Lung (tissue), 12 donors: ENCODE measurements around the gene KCNK13. TPM values are rescaled to one million over a fixed set of nuclear protein-coding genes. Genes with fewer than 3 reads are reported as not detected.

ENCODE experiments used
- ATAC-seq: fragments of 200-7000 bp; cut with Tn5 transposase; one replicate; pipeline ENCODE4 v1.9.1; 2020; ENCODE audit warnings: moderate number of reproducible peaks; ENCODE audit not compliant: insufficient read depth, low FRiP score
- DNase-seq, 3 donors: peaks; one replicate each; pipeline ENCODE4 v3.0.0-alpha.2; 2013 to 2017
- H3K27ac ChIP-seq, 2 donors: one replicate each; pipeline ENCODE4 v1.5.1; 2013; ENCODE audit warnings: mild to moderate bottlenecking in 2 of 2, moderate library complexity in 2 of 2, control low read depth in 1 of 2, inconsistent platforms in 1 of 2, low read depth in 1 of 2, low read length in 1 of 2
- H3K27me3 ChIP-seq, 3 donors: one replicate each; pipeline ENCODE4 v1.5.1; 2013; ENCODE audit warnings: low read length in 2 of 3; ENCODE audit not compliant: control insufficient read depth in 3 of 3, insufficient read depth in 3 of 3
- H3K36me3 ChIP-seq, 4 donors: one replicate each; pipeline ENCODE4 v1.5.1; 2013; ENCODE audit warnings: low read length in 4 of 4, mild to moderate bottlenecking in 1 of 4, moderate library complexity in 1 of 4; ENCODE audit not compliant: control insufficient read depth in 4 of 4, insufficient read depth in 4 of 4
- H3K4me1 ChIP-seq, 5 donors: one replicate each; pipeline ENCODE4 v1.5.1; 2013; ENCODE audit warnings: low read length in 5 of 5, mild to moderate bottlenecking in 2 of 5, moderate library complexity in 1 of 5; ENCODE audit not compliant: control insufficient read depth in 5 of 5, insufficient read depth in 5 of 5
- H3K4me3 ChIP-seq: one replicate; pipeline ENCODE4 v1.5.1; 2013; ENCODE audit warnings: mild to moderate bottlenecking, control low read depth, moderate library complexity
- H3K9ac ChIP-seq, 2 donors: one replicate each; pipeline ENCODE4 v1.5.1; 2013; ENCODE audit warnings: low read length in 2 of 2, control low read depth in 1 of 2; ENCODE audit not compliant: insufficient read depth in 1 of 2
- H3K9me3 ChIP-seq, 4 donors: one replicate each; pipeline ENCODE4 v1.5.1; 2013; ENCODE audit warnings: low read length in 3 of 4, mild to moderate bottlenecking in 1 of 4, moderate library complexity in 1 of 4; ENCODE audit not compliant: control insufficient read depth in 4 of 4, insufficient read depth in 3 of 4
- CTCF ChIP-seq: IDR thresholded peaks from 2 replicates; pipeline ENCODE4 v1.5.1; 2012; ENCODE audit warnings: mild to moderate bottlenecking; ENCODE audit errors: control extremely low read depth, extremely low read depth
- WGBS, 2 donors: extraction: QIAGEN DNeasy Blood & Tissue Kit; methylation state at CpG; one replicate each; pipeline ENCODE4 v1.1.7; 2013; 5-methylcytosine and 5-hydroxymethylcytosine counted together
- polyA plus RNA-seq, 2 donors: library from polyadenylated mRNA; stranded (reverse); fragments of 200-250 nt; gene quantifications; one replicate each; pipeline ENCODE4 v1.2.1, GENCODE V29; 2013
- total RNA-seq, 2 donors: library from RNA; depleted of rRNA in 1 of 2; stranded (reverse); fragments of >200 nt in 1 of 2; gene quantifications; one replicate each; pipeline ENCODE4 v1.2.1, GENCODE V29; 2014 to 2021
- donor health status: control.
- donor health status: control.
- donor health status: Bipolar disorder and iron deficiency.
- donor health status: healthy.
- donor health status: DM: yes; HTN: yes; CAD: no.

KCNK13 gene
- total and polyA plus RNA-seq, 4 donors: 0.34 to 1.4 (median 0.57) TPM

GRCh38 chr14:90154110-90154509 is 92.3 kb downstream of the KCNK13 start:
- H3K9ac ChIP-seq: no peak overlapping the region
- H3K4me3 ChIP-seq: no peak overlapping the region
- ATAC-seq (no peak), DNase-seq (no peak)
- no peaks in the 10 kb centered on the region for H3K36me3 ChIP-seq
- no peak overlapping the region for H3K27ac ChIP-seq
- TF ChIP-seq CTCF: no peak
- peaks cover 0 to 5% (median under 1%) of the 10 kb centered on the region in 4 donors for H3K9me3 ChIP-seq
- H3K4me1 ChIP-seq: peaks cover 0 to 5% (median 0%) of the 10 kb centered on the region in 5 donors
- no peaks in the 10 kb centered on the region for H3K27me3 ChIP-seq

- Histone ChIP-seq H3K27me3 (no peaks in the 10 kb centered on the region), H3K4me3 (no peak overlapping the region), H3K9me3 (peaks cover 0 to 3% (median under 1%) of the 10 kb centered on the region in 4 donors), H3K9ac (no peak overlapping the region), H3K27ac (no peak overlapping the region), H3K36me3 (no peaks in the 10 kb centered on the region), H3K4me1 (peaks cover 0 to 1% (median 0%) of the 10 kb centered on the region in 5 donors)
- DNase-seq: no peak
- WGBS, 2 donors: 56 to 68% methylated on average over 3 of the region's 3 CpGs
- TF ChIP-seq CTCF: no peak
- no peak for ATAC-seq
Measured at GRCh38 chr14:90159146-90159545, 97.4 kb downstream of the KCNK13 start.

- WGBS, 2 donors: 54 to 62% methylated on average over 4 of the region's 4 CpGs
- no peak for DNase-seq
- no peak overlapping the region for H3K9ac ChIP-seq
- H3K36me3 ChIP-seq: no peaks in the 10 kb centered on the region
- TF ChIP-seq CTCF: no peak
- H3K9me3 ChIP-seq: no peaks in the 10 kb centered on the region
- ATAC-seq: no peak
- H3K27me3 ChIP-seq: no peaks in the 10 kb centered on the region
- H3K4me1 ChIP-seq: no peaks in the 10 kb centered on the region
- H3K27ac ChIP-seq: no peak overlapping the region
- H3K4me3 ChIP-seq: no peak overlapping the region
Measured at GRCh38 chr14:90159688-90160087, 97.9 kb downstream of the KCNK13 start.

- WGBS, 2 donors: 87 to 93% methylated on average over 3 of the region's 3 CpGs
- no peaks in the 10 kb centered on the region for H3K36me3 ChIP-seq
- no peak for ATAC-seq
- H3K4me1 ChIP-seq: no peaks in the 10 kb centered on the region
- DNase-seq: no peak
- H3K9me3 ChIP-seq: peaks cover 0 to 2% (median 0%) of the 10 kb centered on the region in 4 donors
- H3K27me3 ChIP-seq: no peaks in the 10 kb centered on the region
- H3K27ac ChIP-seq: no peak overlapping the region
- TF ChIP-seq CTCF: no peak
- no peak overlapping the region for H3K4me3 ChIP-seq
- no peak overlapping the region for H3K9ac ChIP-seq
Measured at GRCh38 chr14:90161129-90161528, 99.3 kb downstream of the KCNK13 start.
